GM18505 (cell line): ENCODE results near the gene YIPF5.

ENCODE experiments used
- ATAC-seq: cut with Tn5 transposase; IDR thresholded peaks from one replicate; pipeline ENCODE4 v1.9.1; 2021; ENCODE audit not compliant: unreplicated experiment
- POLR2A ChIP-seq: IDR thresholded peaks from 4 replicates; pipeline ENCODE4 v1.6.1; 2011; ENCODE audit warnings: borderline replicate concordance; ENCODE audit not compliant: insufficient read depth, insufficient read length; ENCODE audit errors: extremely low read depth

Gene YIPF5

GRCh38 chr5:144170276-144171024, at the start of gene YIPF5, which contains the start of gene KCTD16:
Gene YIPF5, minus strand, starts transcription at chr5:144170659. Its CDS starts 704 bp downstream, at chr5:144169955.
Gene KCTD16, plus strand, starts transcription at chr5:144170873.
- peak; percentile 100 for ATAC-seq
- peak; percentile 81 for TF ChIP-seq POLR2A

GRCh38 chr5:144219869-144220268, 49.4 kb upstream of the YIPF5 start:
- ATAC-seq: no peak
- no peak for TF ChIP-seq POLR2A

GRCh38 chr5:144210655-144211054, 40.2 kb upstream of the YIPF5 start:
- no peak for TF ChIP-seq POLR2A
- ATAC-seq: no peak

DNA sequence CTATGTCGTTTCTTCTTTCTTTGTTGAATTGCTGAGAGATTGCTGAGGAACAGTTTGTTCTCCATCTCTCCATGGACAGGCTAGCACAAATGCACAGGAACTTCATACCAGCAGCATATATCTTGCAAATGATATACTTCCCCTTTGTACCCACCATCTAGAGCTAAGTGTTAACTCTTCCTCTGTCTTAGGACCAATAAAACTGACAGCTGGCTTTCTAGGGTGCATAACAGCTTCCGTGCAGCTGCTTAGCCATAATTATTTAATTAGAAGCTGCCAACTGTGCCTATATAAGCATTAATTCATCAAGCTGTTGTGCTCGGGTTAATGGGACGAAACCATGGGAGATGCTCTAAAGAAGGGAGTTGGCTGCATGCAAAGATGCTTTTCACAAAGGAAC, 38.9 kb upstream of the YIPF5 start:
- ATAC-seq: no peak
- TF ChIP-seq POLR2A: no peak

DNA sequence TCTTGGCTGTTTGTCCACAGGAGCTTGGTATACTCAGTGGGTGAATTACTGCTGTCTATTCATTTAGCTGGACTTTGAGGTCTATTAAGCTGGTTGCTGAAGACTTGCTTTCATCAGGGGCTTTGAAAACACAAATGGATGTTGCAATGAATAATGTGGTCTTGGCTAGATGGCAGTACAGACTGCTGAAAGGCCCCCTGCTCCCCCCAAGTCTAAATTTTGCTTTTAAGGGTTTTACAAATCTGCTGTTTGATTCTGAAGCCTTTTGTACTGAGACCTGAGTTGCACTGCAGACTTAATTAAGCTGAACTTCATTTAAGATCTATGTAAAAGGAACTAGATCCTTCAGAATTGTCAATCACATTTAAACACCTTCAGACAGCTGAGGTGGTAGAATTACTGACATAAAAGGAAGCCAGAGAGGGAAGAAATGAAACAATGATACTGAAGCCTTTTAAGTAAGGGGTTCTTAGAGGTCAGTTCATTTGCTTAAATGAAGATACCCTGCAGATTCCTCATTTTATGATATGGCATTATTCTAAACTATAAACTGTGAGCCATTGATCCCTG, 37.5 kb upstream of the YIPF5 start:
- ATAC-seq: no peak
- TF ChIP-seq POLR2A: no peak

- no peak for TF ChIP-seq POLR2A
- ATAC-seq: no peak
Measured at GRCh38 chr5:144206141-144206540, 35.7 kb upstream of the YIPF5 start.

GRCh38 chr5:144205141-144205551, 34.7 kb upstream of the YIPF5 start:
- ATAC-seq: no peak
- no peak for TF ChIP-seq POLR2A

GRCh38 chr5:144203750-144204596, 33.5 kb upstream of the YIPF5 start:
- no peak for TF ChIP-seq POLR2A
- peak; percentile 85 for ATAC-seq

- ATAC-seq: no peak
- TF ChIP-seq POLR2A: no peak
Measured at GRCh38 chr5:144202726-144203125, 32.3 kb upstream of the YIPF5 start.

DNA sequence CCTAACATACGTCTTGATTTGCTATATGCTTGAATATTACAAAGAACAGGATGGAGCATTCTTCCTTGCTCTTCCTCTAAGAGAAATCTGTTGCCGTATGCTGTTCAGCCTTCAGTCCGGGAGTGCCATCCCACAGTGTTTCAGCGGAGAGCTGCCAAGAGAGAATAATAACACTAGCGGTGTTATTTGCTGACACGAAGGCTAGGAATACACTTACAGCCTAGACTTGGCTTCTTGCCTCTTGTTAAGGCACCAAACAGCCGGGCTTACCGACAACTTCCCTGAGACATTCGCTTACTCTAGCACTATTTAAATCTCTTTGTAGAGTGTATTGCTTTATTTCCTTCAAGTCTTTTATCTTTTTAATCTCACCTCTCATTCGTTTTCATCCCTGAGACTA, 31.6 kb upstream of the YIPF5 start:
- ATAC-seq: no peak

DNA sequence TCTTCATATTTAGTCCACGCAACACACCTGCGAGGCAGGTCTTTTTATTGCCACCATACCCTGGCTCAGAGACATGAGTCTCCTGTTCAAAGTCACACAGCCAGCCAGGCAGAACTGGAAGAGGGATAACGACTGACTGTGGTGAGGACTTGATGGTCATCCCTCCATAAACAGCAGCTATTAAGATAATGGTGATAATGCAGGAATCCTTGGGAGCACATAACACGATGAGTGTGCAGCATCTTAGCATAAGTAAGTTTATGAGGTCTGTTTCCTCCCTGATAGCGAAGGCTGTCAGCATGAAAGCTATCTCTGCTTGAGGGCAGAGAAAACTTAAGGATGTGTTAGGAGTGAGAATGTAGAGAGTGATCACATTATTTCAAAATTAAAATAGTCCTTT, 31.1 kb upstream of the YIPF5 start:
- ATAC-seq: no peak
- no peak for TF ChIP-seq POLR2A

More for the DNA sequence above, 31.6 kb upstream of the YIPF5 start:
- no peak for TF ChIP-seq POLR2A

DNA sequence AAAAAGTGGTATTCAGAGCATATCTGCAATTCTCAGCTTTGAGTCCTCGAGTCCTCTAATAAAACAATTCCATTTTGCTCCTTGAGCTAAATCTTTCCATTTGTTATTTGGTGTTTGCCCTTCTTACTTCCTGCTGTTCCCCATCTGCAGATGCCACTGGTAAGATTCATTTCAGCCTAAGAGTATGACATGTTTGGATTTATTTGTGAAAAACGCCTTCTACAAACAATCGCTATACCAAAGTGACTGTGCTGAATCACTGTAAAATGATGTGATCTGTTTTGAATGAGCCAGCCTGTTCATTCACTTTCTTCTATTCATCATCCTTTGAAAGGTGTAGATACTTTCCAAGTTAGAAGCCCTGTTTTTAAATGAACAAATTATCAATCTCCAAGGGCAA, 27.9 kb upstream of the YIPF5 start:
- no peak for TF ChIP-seq POLR2A
- ATAC-seq: no peak

- TF ChIP-seq POLR2A: no peak
- no peak for ATAC-seq
Measured at GRCh38 chr5:144196612-144197011, 26.2 kb upstream of the YIPF5 start.
